Measurements from ENCODE around the gene KIF1B.

DNA sequence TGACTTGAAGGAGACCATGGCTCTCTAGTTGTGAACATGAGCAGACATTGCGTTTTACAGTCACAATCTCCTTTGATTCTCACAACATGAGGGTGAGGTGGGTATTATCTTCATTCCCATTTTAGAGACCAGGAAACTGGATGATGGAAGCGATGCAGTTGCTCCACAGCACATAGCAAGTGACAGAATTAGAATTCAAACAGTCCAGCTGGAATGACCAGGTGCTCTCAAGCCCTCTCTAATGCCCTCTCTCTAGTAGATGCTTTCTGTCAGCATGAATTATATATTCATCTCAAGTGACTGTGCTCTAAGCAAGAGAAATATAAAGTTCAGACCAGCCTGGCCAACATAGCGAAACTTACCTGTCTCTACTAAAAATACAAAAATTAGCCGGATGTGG lies 9.8 kb upstream of the KIF1B start:
- TF ChIP-seq, protein P1, sequence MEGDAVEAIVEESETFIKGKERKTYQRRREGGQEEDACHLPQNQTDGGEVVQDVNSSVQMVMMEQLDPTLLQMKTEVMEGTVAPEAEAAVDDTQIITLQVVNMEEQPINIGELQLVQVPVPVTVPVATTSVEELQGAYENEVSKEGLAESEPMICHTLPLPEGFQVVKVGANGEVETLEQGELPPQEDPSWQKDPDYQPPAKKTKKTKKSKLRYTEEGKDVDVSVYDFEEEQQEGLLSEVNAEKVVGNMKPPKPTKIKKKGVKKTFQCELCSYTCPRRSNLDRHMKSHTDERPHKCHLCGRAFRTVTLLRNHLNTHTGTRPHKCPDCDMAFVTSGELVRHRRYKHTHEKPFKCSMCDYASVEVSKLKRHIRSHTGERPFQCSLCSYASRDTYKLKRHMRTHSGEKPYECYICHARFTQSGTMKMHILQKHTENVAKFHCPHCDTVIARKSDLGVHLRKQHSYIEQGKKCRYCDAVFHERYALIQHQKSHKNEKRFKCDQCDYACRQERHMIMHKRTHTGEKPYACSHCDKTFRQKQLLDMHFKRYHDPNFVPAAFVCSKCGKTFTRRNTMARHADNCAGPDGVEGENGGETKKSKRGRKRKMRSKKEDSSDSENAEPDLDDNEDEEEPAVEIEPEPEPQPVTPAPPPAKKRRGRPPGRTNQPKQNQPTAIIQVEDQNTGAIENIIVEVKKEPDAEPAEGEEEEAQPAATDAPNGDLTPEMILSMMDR (IDR thresholded peaks at IDR 0.05; ENCODE audit: borderline replicate concordance, extremely low read depth, low read length, poor library complexity, severe bottlenecking): no peak
- TF ChIP-seq EZH2 (IDR thresholded peaks at IDR 0.05; ENCODE audit: borderline replicate concordance, low read depth, low read length, severe bottlenecking): no peak
